Fibroblast of lung (primary cell): Measurements from ENCODE around the gene RREB1. TPM values are rescaled to one million over a fixed set of nuclear protein-coding genes. Genes with fewer than 3 reads are reported as not detected.

ENCODE experiments used
- DNase-seq, 2 donors: peaks; one replicate each; pipeline versions ENCODE4 v3.0.0 to v3.0.0-alpha.2; 2010; ENCODE audit warnings: low read depth in 2 of 2
- H2AFZ ChIP-seq: 2 replicates; pipeline ENCODE4 v1.5.1; 2012; ENCODE audit warnings: low read length, control low read depth, inconsistent platforms
- H3K27ac ChIP-seq: 2 replicates; pipeline ENCODE4 v1.5.1; 2011; ENCODE audit warnings: low read length, control low read depth; ENCODE audit not compliant: insufficient read depth
- H3K27me3 ChIP-seq: 2 replicates; pipeline ENCODE4 v1.5.1; 2011; ENCODE audit warnings: mild to moderate bottlenecking, low read length; ENCODE audit not compliant: control insufficient read depth, insufficient read depth
- H3K36me3 ChIP-seq: 2 replicates; pipeline ENCODE4 v1.5.1; 2011; ENCODE audit warnings: low read length; ENCODE audit not compliant: control insufficient read depth, insufficient read depth
- H3K4me1 ChIP-seq: 2 replicates; pipeline ENCODE4 v1.5.1; 2011; ENCODE audit warnings: low read length; ENCODE audit not compliant: control insufficient read depth, insufficient read depth; ENCODE audit errors: extremely low read depth
- H3K4me2 ChIP-seq: 2 replicates; pipeline ENCODE4 v1.5.1; 2011; ENCODE audit warnings: low read length, control low read depth; ENCODE audit not compliant: insufficient read depth; ENCODE audit errors: extremely low read depth
- H3K4me3 ChIP-seq, 4 experiments: fragments of 200-600 bp in 1 of 4; sonication (generic) in 1 of 4; replicated peaks in 1 of 4; 2 replicates each; pipeline ENCODE4 v1.5.1; 2011 to 2016; ENCODE audit warnings: low read length in 4 of 4, low read depth in 3 of 4, mild to moderate bottlenecking in 3 of 4, control low read depth in 2 of 4, inconsistent platforms in 1 of 4, mixed read lengths in 1 of 4; ENCODE audit not compliant: insufficient read depth in 1 of 4; ENCODE audit errors: control extremely low read depth in 1 of 4
- H3K79me2 ChIP-seq: 2 replicates; pipeline ENCODE4 v1.5.1; 2012; ENCODE audit warnings: mild to moderate bottlenecking, low read length, inconsistent platforms; ENCODE audit not compliant: control insufficient read depth, insufficient read depth
- H3K9ac ChIP-seq: 2 replicates; pipeline ENCODE4 v1.5.1; 2011; ENCODE audit warnings: mild to moderate bottlenecking, low read length, control low read depth; ENCODE audit not compliant: insufficient read depth
- H3K9me3 ChIP-seq: 2 replicates; pipeline ENCODE4 v1.5.1; 2012; ENCODE audit warnings: low read depth, low read length; ENCODE audit not compliant: control insufficient read depth, insufficient read depth
- H4K20me1 ChIP-seq: 2 replicates; pipeline ENCODE4 v1.5.1; 2011; ENCODE audit warnings: low read length; ENCODE audit not compliant: control insufficient read depth, insufficient read depth; ENCODE audit errors: extremely low read depth
- EZH2 ChIP-seq: IDR thresholded peaks from 2 replicates; pipeline ENCODE4 v1.5.1; 2012; ENCODE audit warnings: low read length, control low read depth, mild to moderate bottlenecking; ENCODE audit errors: missing control alignments
- polyA plus RNA-seq, 2 donors: library from polyadenylated mRNA; depleted of rRNA in 1 of 2; stranded (reverse) in 1 of 2; unstranded in 1 of 2; fragments of >200 nt; gene quantifications; 2 replicates each; pipeline ENCODE4 v1.2.1, GENCODE V29; 2011 to 2012; ENCODE audit warnings: missing spikeins in 1 of 2
- total RNA-seq: library from RNA; depleted of rRNA; stranded (reverse); fragments of >200 nt; gene quantifications from 2 replicates; pipeline ENCODE4 v1.2.1, GENCODE V29; 2014
- TF ChIP-seq, protein P1 (sequence below), 2 donors: IDR thresholded peaks in 1 of 2; conservative IDR thresholded peaks in 1 of 2; 1 replicate in 1 of 2; 2 replicates in 1 of 2; pipeline ENCODE4 v1.5.1; 2011 to 2012; ENCODE audit warnings: low read length in 2 of 2, control low read depth in 1 of 2, inconsistent platforms in 1 of 2, low read depth in 1 of 2, mild to moderate bottlenecking in 1 of 2

RREB1 gene
- total and polyA plus RNA-seq, 2 donors (not counting 1 experiment from before 2014, with no cell fraction given) = 2.4 to 18.8 TPM

DNA sequence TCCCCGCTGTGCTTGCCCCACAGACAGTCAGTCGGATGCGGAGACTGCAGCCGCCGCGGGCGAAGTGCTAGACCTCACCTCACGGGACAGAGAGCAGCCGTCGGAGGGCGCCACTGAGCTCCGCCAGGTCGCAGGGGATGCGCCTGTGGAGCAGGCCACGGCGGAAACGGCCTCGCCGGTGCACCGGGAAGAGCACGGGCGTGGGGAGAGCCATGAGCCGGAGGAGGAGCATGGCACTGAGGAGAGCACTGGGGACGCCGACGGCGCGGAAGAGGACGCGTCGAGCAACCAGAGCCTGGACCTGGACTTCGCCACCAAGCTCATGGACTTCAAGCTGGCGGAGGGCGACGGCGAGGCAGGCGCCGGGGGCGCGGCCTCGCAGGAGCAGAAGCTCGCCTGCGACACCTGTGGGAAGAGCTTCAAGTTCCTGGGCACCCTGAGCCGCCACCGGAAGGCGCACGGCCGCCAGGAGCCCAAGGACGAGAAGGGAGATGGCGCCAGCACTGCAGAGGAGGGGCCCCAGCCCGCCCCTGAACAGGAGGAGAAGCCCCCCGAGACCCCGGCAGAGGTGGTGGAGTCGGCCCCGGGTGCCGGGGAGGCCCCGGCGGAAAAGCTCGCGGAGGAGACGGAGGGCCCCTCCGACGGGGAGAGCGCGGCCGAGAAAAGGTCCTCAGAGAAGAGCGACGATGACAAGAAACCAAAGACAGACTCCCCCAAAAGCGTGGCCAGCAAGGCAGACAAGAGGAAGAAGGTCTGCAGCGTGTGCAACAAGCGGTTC, 138.8 kb downstream of the RREB1 start:
- no peak overlapping the region for H3K27ac ChIP-seq
- peaks cover 3% of the 10 kb centered on the region for H3K79me2 ChIP-seq
- H3K4me2 ChIP-seq = no peak overlapping the region
- H4K20me1 ChIP-seq = no peaks in the 10 kb centered on the region
- H3K4me1 ChIP-seq = peaks cover 4% of the 10 kb centered on the region
- H2AFZ ChIP-seq = no peak overlapping the region
- no peaks in the 10 kb centered on the region for H3K9me3 ChIP-seq
- H3K36me3 ChIP-seq = peaks cover 30% of the 10 kb centered on the region
- H3K27me3 ChIP-seq = no peaks in the 10 kb centered on the region
- no peak for DNase-seq
- H3K9ac ChIP-seq = no peak overlapping the region
- TF ChIP-seq EZH2 = no peak
- no peak overlapping the region for H3K4me3 ChIP-seq

DNA sequence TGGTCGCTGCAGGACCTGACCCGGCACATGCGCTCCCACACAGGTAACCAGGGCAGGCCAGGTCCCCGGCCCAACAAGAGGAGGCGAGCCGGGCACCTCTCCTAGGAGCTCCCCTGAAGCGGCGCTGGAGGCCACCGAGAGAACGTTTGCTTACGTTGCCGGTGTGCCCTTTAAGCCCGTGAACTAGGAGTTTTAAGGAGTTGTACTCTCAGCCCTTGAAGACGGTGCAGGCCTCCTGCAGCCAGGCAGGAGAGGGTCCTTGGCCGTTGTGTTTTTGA, 139.4 kb downstream of the RREB1 start:
- Histone ChIP-seq H3K4me2 (no peak overlapping the region), H3K27me3 (no peaks in the 10 kb centered on the region), H3K9me3 (no peaks in the 10 kb centered on the region), H3K27ac (no peak overlapping the region), H3K4me1 (peaks cover 2% of the 10 kb centered on the region), H4K20me1 (no peaks in the 10 kb centered on the region), H3K9ac (no peak overlapping the region), H3K79me2 (peaks cover 3% of the 10 kb centered on the region), H3K36me3 (peaks cover 30% of the 10 kb centered on the region), H2AFZ (no peak overlapping the region), H3K4me3 (no peak overlapping the region)
- DNase-seq = no peak
- TF ChIP-seq EZH2 = no peak
- TF ChIP-seq, protein P1, sequence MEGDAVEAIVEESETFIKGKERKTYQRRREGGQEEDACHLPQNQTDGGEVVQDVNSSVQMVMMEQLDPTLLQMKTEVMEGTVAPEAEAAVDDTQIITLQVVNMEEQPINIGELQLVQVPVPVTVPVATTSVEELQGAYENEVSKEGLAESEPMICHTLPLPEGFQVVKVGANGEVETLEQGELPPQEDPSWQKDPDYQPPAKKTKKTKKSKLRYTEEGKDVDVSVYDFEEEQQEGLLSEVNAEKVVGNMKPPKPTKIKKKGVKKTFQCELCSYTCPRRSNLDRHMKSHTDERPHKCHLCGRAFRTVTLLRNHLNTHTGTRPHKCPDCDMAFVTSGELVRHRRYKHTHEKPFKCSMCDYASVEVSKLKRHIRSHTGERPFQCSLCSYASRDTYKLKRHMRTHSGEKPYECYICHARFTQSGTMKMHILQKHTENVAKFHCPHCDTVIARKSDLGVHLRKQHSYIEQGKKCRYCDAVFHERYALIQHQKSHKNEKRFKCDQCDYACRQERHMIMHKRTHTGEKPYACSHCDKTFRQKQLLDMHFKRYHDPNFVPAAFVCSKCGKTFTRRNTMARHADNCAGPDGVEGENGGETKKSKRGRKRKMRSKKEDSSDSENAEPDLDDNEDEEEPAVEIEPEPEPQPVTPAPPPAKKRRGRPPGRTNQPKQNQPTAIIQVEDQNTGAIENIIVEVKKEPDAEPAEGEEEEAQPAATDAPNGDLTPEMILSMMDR (conservative IDR thresholded peaks at IDR 0.05 in 1 of 2, IDR thresholded peaks at IDR 0.05 in 1 of 2; ENCODE audit: low read depth in 1 of 2, low read length in 2 of 2) = no peak

DNA sequence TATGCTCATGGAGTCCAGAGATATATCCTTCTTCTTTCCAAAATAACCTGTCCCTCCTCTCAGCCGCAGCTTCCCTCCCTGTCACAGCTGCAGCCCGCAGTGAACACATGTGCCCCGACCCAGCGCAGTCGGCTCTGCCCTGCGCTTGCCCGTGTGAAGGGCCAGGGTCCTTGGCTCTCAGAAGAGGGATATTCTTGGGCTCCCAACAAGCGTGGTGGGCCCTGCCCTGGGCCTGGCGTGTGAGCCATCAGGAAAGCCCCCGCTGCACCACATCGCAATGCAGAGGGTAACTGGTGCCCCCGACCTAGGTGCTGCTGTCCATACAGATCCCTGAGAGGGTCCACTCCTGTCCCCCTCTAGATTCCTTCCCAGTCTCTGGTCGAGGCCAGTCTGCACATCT, 140.1 kb downstream of the RREB1 start:
- Histone ChIP-seq H3K4me2 (no peak overlapping the region), H3K27me3 (no peaks in the 10 kb centered on the region), H3K27ac (no peak overlapping the region), H3K9me3 (no peaks in the 10 kb centered on the region), H3K79me2 (peaks cover 3% of the 10 kb centered on the region), H3K36me3 (peaks cover 32% of the 10 kb centered on the region), H4K20me1 (no peaks in the 10 kb centered on the region), H3K4me1 (peaks cover 2% of the 10 kb centered on the region), H3K4me3 (no peak overlapping the region), H3K9ac (no peak overlapping the region), H2AFZ (no peak overlapping the region)
- DNase-seq = no peak
- no peak for TF ChIP-seq EZH2
- TF ChIP-seq, protein P1 (conservative IDR thresholded peaks at IDR 0.05 in 1 of 2, IDR thresholded peaks at IDR 0.05 in 1 of 2; ENCODE audit: low read depth in 1 of 2, low read length in 2 of 2) = no peak
